HEK293 (cell line): ENCODE measurements around the gene CBFB.
A peak's percentile ranks its signal among the peaks of the same experiment; 100 is the strongest.

ENCODE experiments used
- CTCF ChIA-PET: fragments of 350-600 bp; formaldehyde crosslinking; extraction: SDS; loops from one replicate; lab custom pipeline; 2021; ENCODE audit warnings: antibody characterized with exemption; lab: Yijun Ruan, JAX
- POLR2A ChIA-PET: fragments of 300-600 bp; formaldehyde crosslinking; extraction: SDS; loops from one replicate; lab custom pipeline; 2020; ENCODE audit warnings: antibody characterized with exemption, inconsistent platforms; lab: Yijun Ruan, JAX
- H3K27ac ChIP-seq: fragments of 200-500 bp; sonication (Bioruptor generic); 2 replicates; pipeline ENCODE4 v1.5.1; 2014; ENCODE audit warnings: low read depth, low read length, control low read depth, inconsistent platforms; ENCODE audit errors: extremely low read depth
- H3K36me3 ChIP-seq, 2 experiments: fragments of 200-500 bp in 1 of 2; sonication (Bioruptor generic) in 1 of 2; 1 replicate in 1 of 2; 2 replicates in 1 of 2; pipeline ENCODE4 v1.5.1; 2014 to 2017; ENCODE audit warnings: inconsistent platforms in 2 of 2, low read length in 2 of 2; ENCODE audit not compliant: control insufficient read depth in 2 of 2, insufficient read depth in 1 of 2
- H3K4me1 ChIP-seq: fragments of 200-500 bp; sonication (Bioruptor generic); 2 replicates; pipeline ENCODE4 v1.5.1; 2014; ENCODE audit warnings: mild to moderate bottlenecking, low read length, inconsistent platforms; ENCODE audit not compliant: control insufficient read depth, insufficient read depth
- H3K4me3 ChIP-seq: 2 replicates; pipeline ENCODE4 v1.5.1; 2011; ENCODE audit warnings: low read depth, mild to moderate bottlenecking, control low read depth, low read length, moderate library complexity
- H3K9me3 ChIP-seq: fragments of 200-500 bp; sonication (Bioruptor generic); 2 replicates; pipeline ENCODE4 v1.5.1; 2014; ENCODE audit warnings: low read depth, low read length, inconsistent platforms; ENCODE audit not compliant: control insufficient read depth, insufficient read depth
- SCRT1 ChIP-seq: fragments of 450-650 bp; formaldehyde crosslinking; IDR thresholded peaks from 2 replicates; pipeline ENCODE4 v1.5.1; 2016; ENCODE audit warnings: missing biosample characterization, missing genetic modification characterization, borderline replicate concordance
- ZIC2 ChIP-seq: fragments of 450-650 bp; formaldehyde crosslinking; IDR thresholded peaks from 2 replicates; pipeline ENCODE4 v1.5.1; 2016; ENCODE audit warnings: missing biosample characterization, missing genetic modification characterization
- ZNF155 ChIP-seq: fragments of 450-650 bp; formaldehyde crosslinking; IDR thresholded peaks from 2 replicates; pipeline ENCODE4 v1.5.1; 2016; ENCODE audit warnings: missing biosample characterization, missing genetic modification characterization
- ZNF514 ChIP-seq: fragments of 450-650 bp; formaldehyde crosslinking; IDR thresholded peaks from 2 replicates; pipeline ENCODE4 v1.5.1; 2016; ENCODE audit warnings: missing biosample characterization, missing genetic modification characterization
- ZNF529 ChIP-seq: fragments of 450-650 bp; formaldehyde crosslinking; IDR thresholded peaks from 2 replicates; pipeline ENCODE4 v1.5.1; 2017; ENCODE audit warnings: missing genetic modification characterization, missing biosample characterization; ENCODE audit not compliant: insufficient replicate concordance
- ZNF544 ChIP-seq: fragments of 450-650 bp; formaldehyde crosslinking; IDR thresholded peaks from 2 replicates; pipeline ENCODE4 v1.5.0; 2017; ENCODE audit warnings: missing biosample characterization, missing genetic modification characterization
- ZNF549 ChIP-seq: fragments of 450-650 bp; IDR thresholded peaks from 2 replicates; pipeline ENCODE4 v1.5.1; 2018; ENCODE audit warnings: missing biosample characterization, missing genetic modification characterization, mild to moderate bottlenecking, inconsistent platforms, moderate library complexity
- ZNF560 ChIP-seq: fragments of 450-650 bp; formaldehyde crosslinking; IDR thresholded peaks from 2 replicates; pipeline ENCODE4 v1.5.1; 2017; ENCODE audit warnings: missing biosample characterization, missing genetic modification characterization, borderline replicate concordance
- ZNF571 ChIP-seq: fragments of 450-650 bp; formaldehyde crosslinking; IDR thresholded peaks from 2 replicates; pipeline ENCODE4 v1.5.0; 2017; ENCODE audit warnings: missing biosample characterization, missing genetic modification characterization
- ZNF596 ChIP-seq: fragments of 450-650 bp; IDR thresholded peaks from 2 replicates; pipeline ENCODE4 v1.5.0; 2018; ENCODE audit warnings: missing biosample characterization, mild to moderate bottlenecking, missing genetic modification characterization, moderate library complexity
- ZSCAN16 ChIP-seq: fragments of 450-650 bp; formaldehyde crosslinking; IDR thresholded peaks from 2 replicates; pipeline ENCODE4 v1.5.1; 2016; ENCODE audit warnings: missing biosample characterization, missing genetic modification characterization
- TF ChIP-seq, protein P1 (sequence below): fragments of 450-650 bp; formaldehyde crosslinking; IDR thresholded peaks from 2 replicates; pipeline ENCODE4 v1.5.1; 2016; ENCODE audit warnings: missing biosample characterization, missing genetic modification characterization
- TF ChIP-seq, protein P2 (sequence below): fragments of 450-650 bp; formaldehyde crosslinking; IDR thresholded peaks from 2 replicates; pipeline ENCODE4 v1.5.1; 2017; ENCODE audit warnings: missing biosample characterization, mild to moderate bottlenecking, missing genetic modification characterization, moderate library complexity

The CBFB gene

DNA sequence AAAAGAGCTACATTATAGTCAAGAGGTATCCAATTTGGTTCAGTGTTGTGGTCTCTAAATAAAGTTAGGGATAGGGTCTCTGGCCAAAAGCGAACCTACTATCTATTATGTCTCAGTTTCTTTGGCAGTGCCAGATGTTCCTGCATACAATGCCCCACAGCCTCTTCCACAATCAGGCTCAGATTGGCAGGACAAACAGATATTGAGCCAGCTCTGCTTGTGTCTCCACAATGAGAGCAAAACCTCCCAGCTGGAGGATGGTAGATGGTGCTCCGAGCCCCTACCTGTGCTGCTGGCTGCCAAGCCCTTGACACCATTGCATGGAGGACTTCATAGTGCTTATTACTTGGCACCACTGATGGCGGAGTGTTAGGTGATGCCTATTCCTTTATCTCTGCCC, 100.5 kb downstream of the CBFB start:
- TF ChIP-seq ZNF529 (tag by site-specific recombination) (no peak), ZNF155 (tag by site-specific recombination) (no peak)
- TF ChIP-seq, all 188 proteins: peak for 0
- ChIA-PET POLR2A (interaction anchor here (1.0 kb wide), 1 partner anchor 155 kb away, joined by 3 read pairs; no protein-coding TSS in a partner anchor), CTCF (interaction anchor here (1.1 to 1.8 kb wide), 3 partner anchors 26 to 69 kb away, joined by 4 to 7 read pairs (median 5); no protein-coding TSS in a partner anchor)
- Histone ChIP-seq H3K9me3 (no peaks in the 10 kb centered on the region), H3K4me3 (no peak overlapping the region), H3K36me3 (peaks cover 0 to 74% of the 10 kb centered on the region in 2 experiments; a peak in 2 of 3 replicates), H3K4me1 (no peaks in the 10 kb centered on the region), H3K27ac (no peak overlapping the region)

DNA sequence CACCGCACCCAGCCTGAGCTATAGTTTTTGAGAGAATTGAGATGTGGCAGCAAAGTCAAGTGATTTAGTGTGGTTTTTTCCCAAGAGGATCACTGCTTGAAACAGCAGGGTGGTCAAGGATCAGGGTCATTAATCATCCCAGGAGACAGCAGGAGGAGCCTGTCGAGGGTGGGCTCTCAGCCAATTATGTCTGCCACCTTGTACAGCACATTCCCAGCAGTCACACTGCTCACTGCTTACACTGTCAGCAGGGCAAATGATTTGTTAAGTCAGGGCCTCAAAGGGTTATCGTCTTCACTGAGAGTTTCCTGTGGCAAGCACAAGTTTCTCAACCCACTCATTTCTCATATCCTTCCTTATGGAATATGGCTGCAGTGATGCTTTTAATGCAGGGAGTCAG, 108.7 kb downstream of the CBFB start:
- Histone ChIP-seq H3K9me3 (no peaks in the 10 kb centered on the region), H3K4me1 (no peaks in the 10 kb centered on the region; the same call in 1 of the 2 replicates), H3K27ac (no peak overlapping the region), H3K36me3 (peaks cover 20 to 91% of the 10 kb centered on the region in 2 experiments; a peak in 2 of 3 replicates), H3K4me3 (no peak overlapping the region)
- CTCF ChIA-PET, result interaction anchor here (0.6 to 1.5 kb wide), 5 partner anchors 12 to 417 kb away, joined by 3 to 7 read pairs (median 5); no protein-coding TSS in a partner anchor
- POLR2A ChIA-PET, result interaction anchor here (0.8 kb wide), 1 partner anchor 118 kb away, joined by 4 read pairs; no protein-coding TSS in a partner anchor
- TF ChIP-seq ZIC2 (tag by site-specific recombination) (peak; percentile 22; the same call in 1 of the 2 replicates), ZNF571 (tag by site-specific recombination) (no peak), ZNF596 (tag by site-specific recombination) (no peak)

DNA sequence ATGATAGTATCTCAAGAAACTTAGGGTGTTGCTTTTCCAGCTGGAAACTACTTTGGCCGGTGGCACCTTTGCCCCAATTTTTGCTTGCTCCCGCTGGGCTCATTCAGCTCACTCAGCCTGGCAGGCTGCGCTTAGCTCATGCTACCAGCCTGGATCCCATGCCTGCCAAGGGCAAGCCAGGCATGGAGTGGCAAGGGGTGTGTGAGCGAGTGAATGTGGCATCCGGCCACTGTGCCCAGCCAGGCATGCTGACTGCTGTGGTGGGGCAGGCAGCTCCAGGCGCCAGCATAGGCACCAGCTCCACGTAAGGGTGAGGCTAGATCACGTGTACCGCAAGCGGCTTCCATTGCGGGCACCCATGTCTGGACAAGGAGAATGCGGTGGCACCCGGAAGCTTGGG, 112.4 kb downstream of the CBFB start:
- H3K4me1 ChIP-seq, result no peaks in the 10 kb centered on the region; the same call in 1 of the 2 replicates
- H3K4me3 ChIP-seq, result no peak overlapping the region
- H3K27ac ChIP-seq, result no peak overlapping the region
- TF ChIP-seq ZNF549 (no peak), ZNF514 (tag by site-specific recombination) (no peak), SCRT1 (tag by site-specific recombination) (no peak), ZNF544 (no peak)
- TF ChIP-seq, protein P1, sequence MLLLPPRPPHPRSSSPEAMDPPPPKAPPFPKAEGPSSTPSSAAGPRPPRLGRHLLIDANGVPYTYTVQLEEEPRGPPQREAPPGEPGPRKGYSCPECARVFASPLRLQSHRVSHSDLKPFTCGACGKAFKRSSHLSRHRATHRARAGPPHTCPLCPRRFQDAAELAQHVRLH, result no peak
- peaks cover 16 to 97% of the 10 kb centered on the region in 2 experiments; a peak in 2 of 3 replicates for H3K36me3 ChIP-seq
- ChIA-PET CTCF (interaction anchor here (0.6 to 2.9 kb wide), 5 partner anchors 10 to 180 kb away, joined by 3 to 20 read pairs (median 5); partner anchors contain the start of genes B3GNT9 and CES3), POLR2A (no interaction called here)
- H3K9me3 ChIP-seq, result no peaks in the 10 kb centered on the region

DNA sequence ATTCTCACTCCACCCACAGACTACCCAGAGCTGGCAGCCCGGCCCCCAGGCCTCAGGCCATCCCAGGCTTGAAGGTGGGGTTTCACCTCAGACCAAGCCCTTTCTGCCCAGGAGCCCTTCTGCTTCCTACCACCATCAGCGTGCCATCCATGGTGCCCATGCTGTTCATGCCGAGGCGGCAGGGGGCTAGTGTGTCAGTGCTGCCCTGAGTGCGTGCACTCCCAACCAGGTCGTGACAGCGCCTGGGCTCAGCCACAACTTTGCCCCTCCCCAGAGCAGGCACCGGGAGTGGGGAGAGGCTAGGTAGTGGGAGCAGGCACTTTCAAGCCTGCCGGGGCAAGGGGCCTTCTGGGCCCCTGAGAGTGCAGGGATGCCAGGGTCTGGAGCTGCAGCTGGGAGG, 113.4 kb downstream of the CBFB start:
- TF ChIP-seq ZNF560 (tag by site-specific recombination) (no peak), ZSCAN16 (tag by site-specific recombination) (no peak)
- TF ChIP-seq, protein P2, sequence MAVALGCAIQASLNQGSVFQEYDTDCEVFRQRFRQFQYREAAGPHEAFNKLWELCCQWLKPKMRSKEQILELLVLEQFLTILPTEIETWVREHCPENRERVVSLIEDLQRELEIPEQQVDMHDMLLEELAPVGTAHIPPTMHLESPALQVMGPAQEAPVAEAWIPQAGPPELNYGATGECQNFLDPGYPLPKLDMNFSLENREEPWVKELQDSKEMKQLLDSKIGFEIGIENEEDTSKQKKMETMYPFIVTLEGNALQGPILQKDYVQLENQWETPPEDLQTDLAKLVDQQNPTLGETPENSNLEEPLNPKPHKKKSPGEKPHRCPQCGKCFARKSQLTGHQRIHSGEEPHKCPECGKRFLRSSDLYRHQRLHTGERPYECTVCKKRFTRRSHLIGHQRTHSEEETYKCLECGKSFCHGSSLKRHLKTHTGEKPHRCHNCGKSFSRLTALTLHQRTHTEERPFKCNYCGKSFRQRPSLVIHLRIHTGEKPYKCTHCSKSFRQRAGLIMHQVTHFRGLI (tag by site-specific recombination), result peak; percentile 96
- CTCF ChIA-PET, result interaction anchor here (0.6 to 2.9 kb wide), 2 partner anchors 13 to 163 kb away, joined by 3 to 20 read pairs; no protein-coding TSS in a partner anchor
- no peaks in the 10 kb centered on the region for H3K9me3 ChIP-seq
- POLR2A ChIA-PET, result no interaction called here
- H3K36me3 ChIP-seq, result peaks cover 13 to 97% of the 10 kb centered on the region in 2 experiments; a peak in 2 of 3 replicates
- no peak overlapping the region for H3K27ac ChIP-seq
- no peaks in the 10 kb centered on the region; the same call in 1 of the 2 replicates for H3K4me1 ChIP-seq
- H3K4me3 ChIP-seq, result no peak overlapping the region
